ENCODE measurements around the gene OR1F1.
"Not testable (repeated sequence)": the region's sequence is repeated elsewhere in the genome, so short reads cannot be mapped to it uniquely, and the experiment has no call there.

The OR1F1 gene

DNA sequence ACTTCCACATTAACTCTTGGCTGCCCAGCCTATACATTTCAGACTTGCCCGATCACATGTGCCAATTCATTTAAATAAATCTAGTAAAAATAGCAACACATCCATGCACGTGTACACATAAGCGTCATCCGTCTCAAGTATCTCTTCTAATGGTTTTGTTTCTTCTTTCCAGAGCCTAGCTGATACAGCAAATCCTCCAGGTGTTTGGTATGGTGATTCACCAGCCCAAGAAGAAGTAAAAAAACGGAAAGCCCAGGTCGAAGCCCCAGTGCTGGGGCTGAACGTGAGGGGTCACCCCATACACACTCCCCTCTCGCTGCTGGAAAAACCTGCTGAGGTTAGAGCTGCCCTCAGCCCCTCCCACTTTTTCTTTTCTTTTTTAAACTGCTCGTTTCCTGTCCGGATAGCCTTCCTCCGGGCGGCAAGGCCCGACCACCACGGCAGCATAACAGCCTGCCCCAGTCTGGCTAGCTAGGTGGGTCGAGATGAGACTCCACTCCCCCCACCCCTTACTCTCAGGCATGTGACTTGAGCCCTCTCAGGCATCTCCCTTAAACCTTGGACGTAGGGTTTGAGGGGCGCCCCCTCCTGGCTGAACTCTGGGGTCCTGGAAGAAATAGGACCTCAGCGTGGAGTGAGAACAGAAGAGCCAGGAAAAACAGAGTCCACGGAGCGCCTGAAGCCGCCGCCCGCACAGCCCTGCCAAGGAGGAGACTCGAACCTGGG, 13.9 kb upstream of the OR1F1 start:
- DNase-seq (ENCODE audit: low read depth, low spot score): peak; percentile 89

- DNase-seq (ENCODE audit: low read depth, low spot score): no peak
Observed at GRCh38 chr16:3174618-3175148, 13.3 kb upstream of the OR1F1 start.

DNA sequence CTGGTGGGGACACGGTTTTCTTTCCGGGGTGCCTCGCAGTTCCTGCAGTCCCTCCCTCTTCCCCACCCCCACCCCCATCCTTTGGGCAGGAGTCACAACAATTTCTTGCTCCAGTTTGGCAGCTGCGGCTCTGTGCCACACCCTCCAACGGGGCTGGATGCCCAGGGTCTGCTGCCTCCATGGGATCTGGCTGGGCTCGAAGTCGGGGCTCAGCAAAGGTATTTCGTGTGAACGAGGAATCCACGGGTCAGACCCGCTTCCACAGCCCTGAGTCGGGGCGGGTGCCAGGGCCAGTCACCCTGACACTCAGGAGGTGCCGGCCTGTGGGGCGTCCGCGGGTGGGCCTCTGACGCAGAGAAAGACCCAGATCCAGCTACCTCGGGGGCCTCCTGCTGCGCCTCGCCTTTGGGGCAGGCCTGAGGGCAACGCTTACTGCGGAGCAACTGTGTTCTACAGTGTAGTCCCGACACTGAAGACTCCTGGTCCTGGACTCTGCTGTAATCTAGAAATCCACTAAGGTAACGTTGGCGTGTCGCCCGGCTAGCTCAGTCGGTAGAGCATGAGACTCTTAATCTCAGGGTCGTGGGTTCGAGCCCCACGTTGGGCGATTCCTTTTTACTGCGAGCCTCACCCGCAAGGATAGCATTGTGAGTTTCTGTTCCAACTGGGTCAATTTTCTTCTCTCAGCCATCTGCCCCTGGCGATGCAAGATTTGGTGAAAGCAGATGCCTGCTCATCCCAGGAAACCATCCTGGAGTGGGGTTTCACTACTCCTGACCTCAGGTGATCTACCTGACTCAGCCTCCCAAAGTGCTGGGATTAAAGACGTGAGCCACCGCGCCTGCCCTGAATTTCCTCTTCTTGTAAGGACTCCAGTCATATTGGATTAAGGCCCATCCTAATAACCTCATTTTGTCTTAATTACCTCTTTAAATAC, 12.6 kb upstream of the OR1F1 start:
- peak; percentile 90 for DNase-seq (ENCODE audit: low read depth, low spot score)

GRCh38 chr16:3179651-3180050, 8.4 kb upstream of the OR1F1 start:
- no peak for DNase-seq (ENCODE audit: low read depth, low spot score)

DNA sequence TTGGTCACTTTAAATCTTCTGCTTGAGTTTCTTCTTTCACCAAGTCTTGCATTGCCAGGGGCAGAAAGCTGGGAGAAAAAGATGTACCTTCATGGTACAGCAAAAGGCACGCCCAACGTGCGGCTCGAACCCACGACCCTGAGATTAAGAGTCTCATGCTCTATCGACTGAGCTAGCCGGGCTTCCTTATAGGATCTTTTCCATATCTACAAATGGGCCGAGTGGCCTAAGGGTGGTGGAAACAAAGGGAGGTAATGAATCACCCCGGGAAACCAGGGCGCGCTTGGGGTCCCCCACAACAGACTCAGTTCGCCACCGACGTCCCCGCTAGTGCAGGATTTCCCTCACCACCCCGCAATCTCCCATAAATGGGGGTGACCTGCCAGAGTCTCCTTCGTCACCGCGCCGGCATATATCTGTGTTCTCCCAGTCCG, 7.5 kb upstream of the OR1F1 start:
- DNase-seq (ENCODE audit: low read depth, low spot score): peak; percentile 52

DNA sequence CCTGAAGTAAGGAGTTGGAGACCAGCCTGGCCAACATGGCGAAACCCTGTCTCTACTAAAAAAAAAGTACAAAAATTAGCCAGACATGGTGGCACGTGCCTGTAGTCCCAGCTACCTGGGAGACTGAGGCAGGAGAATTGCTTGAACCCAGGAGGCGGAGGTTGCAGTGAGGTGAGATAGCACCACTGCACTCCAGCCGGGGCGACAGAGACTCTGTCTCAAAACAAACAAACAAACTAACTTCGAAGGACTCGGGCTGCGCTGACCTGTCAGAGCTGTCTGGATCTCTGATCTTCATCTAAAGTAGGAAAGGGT, 5.8 kb upstream of the OR1F1 start:
- DNase-seq (ENCODE audit: low read depth, low spot score): not testable (repeated sequence)

DNA sequence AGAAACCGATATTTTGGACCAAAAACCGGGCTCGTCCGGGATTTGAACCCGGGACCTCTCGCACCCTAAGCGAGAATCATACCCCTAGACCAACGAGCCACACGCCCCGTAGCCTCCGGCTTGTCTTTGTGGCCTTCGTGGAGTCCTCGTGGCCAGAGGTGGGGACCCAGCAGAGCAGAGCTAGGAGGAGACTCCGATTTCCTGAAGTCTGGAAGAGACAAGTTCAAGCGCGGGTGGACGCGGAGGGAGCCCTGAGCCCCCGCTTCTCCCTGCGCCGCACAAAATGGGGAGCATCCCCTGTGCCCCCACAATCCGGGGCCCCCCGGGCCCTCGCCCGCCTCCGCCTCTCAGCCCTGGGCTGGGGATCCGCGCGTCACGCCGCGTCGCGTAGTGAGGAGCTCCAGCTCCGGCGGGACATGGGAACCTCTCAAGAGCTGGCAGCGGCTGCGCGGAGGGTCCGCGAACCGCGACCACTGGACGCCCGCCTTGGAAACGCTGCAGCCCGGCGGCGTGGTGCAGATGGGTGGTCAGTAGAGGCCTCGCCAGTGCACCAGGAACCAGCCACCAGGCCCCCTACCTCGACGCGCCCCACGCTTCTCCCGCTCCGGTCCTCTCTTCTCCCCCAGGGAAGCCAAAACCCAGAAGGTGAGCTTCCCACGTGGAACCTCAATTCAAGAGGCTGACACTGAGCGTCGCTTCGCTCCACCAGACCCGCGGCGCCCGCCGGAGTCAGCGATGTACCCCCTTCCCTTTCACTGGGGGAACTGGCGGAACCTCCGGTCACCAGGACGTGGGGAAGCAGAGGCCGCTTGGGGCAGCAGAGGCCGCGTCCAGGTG, 5.2 kb upstream of the OR1F1 start:
- peak; percentile 93 for DNase-seq (ENCODE audit: low read depth, low spot score)

GRCh38 chr16:3183445-3184139, 4.4 kb upstream of the OR1F1 start:
- no peak for DNase-seq (ENCODE audit: low read depth, low spot score)

GRCh38 chr16:3186946-3187690, 886 bp upstream of the OR1F1 start:
- DNase-seq (ENCODE audit: low read depth, low spot score): no peak

GRCh38 chr16:3188675-3188924, 596 bp downstream of the OR1F1 start:
- no peak for DNase-seq (ENCODE audit: low read depth, low spot score)

DNA sequence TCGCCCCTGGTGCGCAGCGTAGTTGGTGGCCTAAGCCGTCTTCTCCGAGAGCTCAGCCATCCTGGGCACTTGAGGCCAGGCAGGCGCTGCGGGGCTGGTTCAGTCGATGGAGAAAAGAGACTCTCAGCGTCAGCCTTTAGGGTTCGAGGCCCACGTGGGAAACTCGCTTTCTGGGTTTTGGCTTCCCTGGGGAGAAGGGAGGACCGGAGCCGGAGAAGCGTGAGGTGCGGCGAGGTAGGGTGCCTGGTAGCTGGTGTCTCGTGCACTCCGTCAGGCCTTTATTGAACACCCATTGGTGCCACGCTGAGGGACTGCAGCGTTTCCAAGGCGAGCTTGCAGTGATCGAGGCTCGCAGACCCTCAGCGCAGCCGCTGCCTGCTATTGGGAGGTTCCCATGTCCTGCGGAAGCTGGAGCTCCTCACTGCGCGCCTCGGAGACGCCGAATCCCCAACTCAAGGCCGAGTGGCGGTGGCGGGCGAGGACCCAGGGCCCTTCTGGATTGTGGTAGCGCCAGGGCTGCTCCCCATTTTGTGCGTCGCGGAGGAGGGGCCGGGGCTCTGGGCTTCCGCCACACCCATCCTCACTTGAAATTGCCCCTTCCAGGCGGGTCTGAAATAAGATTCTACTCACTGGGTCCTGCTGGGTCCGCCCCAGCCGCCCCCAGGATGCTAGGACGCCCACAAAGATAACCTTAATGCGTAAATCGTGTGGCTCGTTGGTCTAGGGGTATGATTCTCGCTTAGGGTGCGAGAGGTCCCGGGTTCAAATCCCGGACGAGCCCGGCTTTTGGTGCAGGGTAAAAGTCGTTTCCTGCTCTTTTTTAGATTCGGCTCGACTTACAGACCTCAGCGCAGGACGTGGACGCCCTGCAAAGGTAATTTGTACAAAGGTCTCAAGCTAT, 1.2 kb downstream of the OR1F1 start:
- DNase-seq (ENCODE audit: low read depth, low spot score): peak; percentile 93

DNA sequence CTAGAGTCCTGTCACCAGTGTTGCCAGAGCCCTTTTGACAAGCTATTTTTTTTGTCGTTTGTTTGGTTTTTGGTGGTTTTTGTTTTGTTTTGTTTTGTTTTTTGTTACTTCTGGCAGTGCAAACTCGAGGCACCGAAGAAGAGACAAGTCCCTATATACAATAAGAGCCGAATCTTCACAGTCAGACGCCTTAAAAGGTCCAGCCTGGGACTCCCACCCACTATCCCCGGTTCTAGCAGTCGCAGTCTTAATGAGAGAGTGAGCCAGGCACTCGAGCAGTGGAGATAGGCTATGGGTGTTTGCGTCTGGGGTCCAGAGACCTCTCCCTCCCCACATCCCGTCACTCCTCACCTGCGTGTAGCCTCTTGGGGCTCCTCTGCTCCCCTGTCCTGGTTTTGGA, 1.9 kb downstream of the OR1F1 start:
- DNase-seq (ENCODE audit: low read depth, low spot score): no peak

- no peak for DNase-seq (ENCODE audit: low read depth, low spot score)
Observed at GRCh38 chr16:3190949-3191353, 2.9 kb downstream of the OR1F1 start.

DNA sequence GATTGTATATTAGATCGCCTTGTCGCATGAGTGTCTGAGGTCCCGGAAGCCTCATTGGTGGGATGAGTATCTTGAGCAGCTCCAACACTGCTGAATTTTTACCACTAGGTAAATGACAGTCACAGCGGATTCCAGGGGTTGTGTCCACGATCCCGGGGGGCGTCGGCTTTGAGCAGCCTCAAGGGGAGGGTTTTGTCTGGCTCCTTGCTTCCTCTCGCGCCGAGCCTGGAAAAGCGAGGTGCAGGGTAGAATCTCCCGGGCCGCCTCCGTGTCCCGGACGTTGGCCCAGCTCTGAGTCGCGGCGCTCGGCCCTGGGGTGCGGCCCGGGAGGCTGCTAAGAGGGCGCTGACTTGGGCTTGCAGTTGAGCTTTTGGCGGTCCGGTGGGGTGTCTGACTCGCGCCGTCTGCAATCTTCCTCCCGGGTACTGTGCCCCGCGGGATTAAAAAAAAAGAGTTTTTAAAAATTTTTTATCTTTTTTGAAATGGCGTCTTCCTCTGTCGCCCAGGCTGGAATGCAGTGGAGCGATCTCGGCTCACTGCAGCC, 4.5 kb downstream of the OR1F1 start:
- peak; percentile 38 for DNase-seq (ENCODE audit: low read depth, low spot score)

GRCh38 chr16:3193221-3194212, 5.5 kb downstream of the OR1F1 start:
- peak; percentile 49 for DNase-seq (ENCODE audit: low read depth, low spot score)

DNA sequence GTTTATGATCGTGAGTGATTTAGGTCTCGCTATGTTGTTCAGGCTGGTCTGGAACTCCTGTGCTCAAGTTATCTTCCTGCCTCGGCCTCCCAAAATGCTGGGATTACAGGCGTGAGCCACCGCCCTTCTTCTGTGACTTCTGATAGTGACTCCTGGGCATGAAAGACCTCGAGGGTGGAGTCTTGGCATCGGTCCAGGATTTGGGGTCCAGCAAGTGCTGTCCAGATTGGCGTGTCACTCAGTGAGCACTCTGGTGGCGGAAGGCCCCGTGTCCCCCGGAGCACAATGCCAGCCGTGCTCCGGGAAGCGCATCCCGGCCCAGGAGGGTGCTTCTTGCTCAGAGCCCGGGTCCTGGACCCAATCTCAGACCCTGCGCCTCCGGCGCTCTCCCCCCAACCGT, 6.8 kb downstream of the OR1F1 start:
- DNase-seq (ENCODE audit: low read depth, low spot score): no peak

DNA sequence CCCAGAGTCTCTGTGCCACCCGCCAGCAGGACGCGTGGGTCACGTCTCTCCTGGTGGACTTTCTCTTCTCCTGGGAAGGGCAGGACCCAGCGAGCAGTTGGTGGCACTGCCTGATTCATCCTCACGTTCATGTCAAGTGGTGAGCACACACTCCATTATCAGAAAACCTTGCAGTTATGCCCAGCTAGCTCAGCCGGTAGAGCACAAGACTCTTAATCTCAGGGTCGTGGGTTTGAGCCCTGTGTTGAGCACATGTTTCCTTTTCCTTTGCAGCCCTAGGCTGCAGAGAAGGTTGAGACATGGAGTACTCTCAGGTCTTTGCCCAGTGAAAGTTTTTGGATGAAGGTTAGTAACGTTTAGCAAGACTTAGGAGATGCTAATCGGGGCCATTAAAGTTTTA, 8.0 kb downstream of the OR1F1 start:
- DNase-seq (ENCODE audit: low read depth, low spot score): no peak

DNA sequence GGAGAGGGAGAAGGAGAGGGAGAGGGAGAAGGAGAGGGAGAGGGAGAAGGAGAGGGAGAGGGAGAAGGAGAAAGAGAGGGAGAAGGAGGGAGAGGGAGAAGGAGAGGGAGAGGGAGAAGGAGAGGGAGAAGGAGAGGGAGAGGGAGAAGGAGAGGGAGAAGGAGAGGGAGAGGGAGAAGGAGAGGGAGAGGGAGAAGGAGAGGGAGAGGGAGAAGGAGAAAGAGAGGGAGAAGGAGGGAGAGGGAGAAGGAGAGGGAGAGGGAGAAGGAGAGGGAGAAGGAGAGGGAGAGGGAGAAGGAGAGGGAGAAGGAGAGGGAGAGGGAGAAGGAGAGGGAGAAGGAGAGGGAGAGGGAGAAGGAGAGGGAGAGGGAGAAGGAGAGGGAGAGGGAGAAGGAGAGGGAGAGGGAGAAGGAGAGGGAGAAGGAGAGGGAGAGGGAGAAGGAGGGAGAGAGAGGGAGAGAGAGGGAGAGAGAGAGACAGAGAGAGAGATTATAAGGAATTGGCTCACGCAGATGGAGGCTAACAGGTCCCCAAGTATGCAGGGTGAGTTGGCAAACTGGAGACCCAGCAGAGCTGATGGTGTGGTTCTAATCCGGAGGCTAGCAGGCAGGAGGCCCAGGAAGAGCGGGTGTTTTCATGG, 9.8 kb downstream of the OR1F1 start:
- not testable (repeated sequence) for DNase-seq (ENCODE audit: low read depth, low spot score)

Data from ELF-1 (cell line).